ENCODE data around the gene TRRAP.

TRRAP gene

DNA sequence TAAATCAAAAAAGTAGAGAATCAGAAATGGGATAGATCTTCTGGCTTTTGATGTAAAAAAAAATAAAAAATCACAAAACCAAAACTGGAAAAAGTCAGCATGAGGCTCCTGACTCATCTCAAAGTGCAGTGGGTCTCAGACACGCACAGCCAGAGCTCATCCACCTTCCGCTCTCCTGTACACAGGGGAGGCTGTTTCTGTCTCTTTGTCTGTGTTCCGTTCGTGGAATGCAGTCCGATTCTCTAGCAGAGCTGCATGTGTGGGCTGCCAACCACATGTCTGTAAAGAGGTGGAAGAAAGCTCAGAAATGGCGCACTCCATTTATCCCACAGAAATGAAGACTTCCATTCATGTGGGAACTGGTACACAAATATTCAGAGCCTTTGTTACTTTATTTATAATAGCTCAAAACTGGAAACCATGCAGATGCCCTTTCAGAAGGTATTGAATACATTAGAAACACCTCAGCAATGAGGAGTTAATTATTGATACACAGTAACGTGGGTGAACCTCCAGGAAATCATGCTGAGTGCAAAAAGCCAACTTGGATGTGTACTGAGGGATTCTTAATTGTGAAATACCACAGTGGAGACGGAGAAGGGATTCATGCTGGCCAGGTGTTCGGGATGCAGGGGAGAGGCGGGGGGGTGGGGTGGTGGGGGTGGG, 123.3 kb downstream of the TRRAP start:
- Mint-ChIP-seq H3K27me3 (ENCODE audit: low read depth, poor library complexity) (no peaks in the 10 kb centered on the region), H3K36me3 (ENCODE audit: low read depth) (peaks cover 66% of the 10 kb centered on the region), H3K9me3 (no peaks in the 10 kb centered on the region), H3K4me1 (no peaks in the 10 kb centered on the region), H3K27ac (peak overlapping the region; percentile 19), H3K4me3 (no peak overlapping the region)
- no peak for TF ChIP-seq CTCF (IDR thresholded peaks at IDR 0.05)
- no peak for DNase-seq

GRCh38 chr7:99002148-99002826, 124.0 kb downstream of the TRRAP start:
- H3K4me1 Mint-ChIP-seq = no peaks in the 10 kb centered on the region

GRCh38 chr7:99002827-99003212, 124.5 kb downstream of the TRRAP start:
- peaks cover 2% of the 10 kb centered on the region for H3K27me3 Mint-ChIP-seq (ENCODE audit: low read depth, poor library complexity)
- H3K9me3 Mint-ChIP-seq = no peaks in the 10 kb centered on the region
- no peaks in the 10 kb centered on the region for H3K4me1 Mint-ChIP-seq
- no peak for TF ChIP-seq CTCF (IDR thresholded peaks at IDR 0.05)
- H3K27ac Mint-ChIP-seq = no peak overlapping the region
- H3K36me3 Mint-ChIP-seq (ENCODE audit: low read depth) = peaks cover 66% of the 10 kb centered on the region
- no peak overlapping the region for H3K4me3 Mint-ChIP-seq
- DNase-seq = no peak

More at GRCh38 chr7:99002148-99002826, 124.0 kb downstream of the TRRAP start:
- TF ChIP-seq CTCF (IDR thresholded peaks at IDR 0.05) = no peak
- Mint-ChIP-seq H3K27me3 (ENCODE audit: low read depth, poor library complexity) (no peaks in the 10 kb centered on the region), H3K9me3 (no peaks in the 10 kb centered on the region), H3K4me3 (no peak overlapping the region), H3K27ac (no peak overlapping the region), H3K36me3 (ENCODE audit: low read depth) (peaks cover 70% of the 10 kb centered on the region)
- DNase-seq = no peak

- TF ChIP-seq CTCF (IDR thresholded peaks at IDR 0.05) = no peak
- Mint-ChIP-seq H3K36me3 (ENCODE audit: low read depth) (peaks cover 68% of the 10 kb centered on the region), H3K4me1 (no peaks in the 10 kb centered on the region), H3K27me3 (ENCODE audit: low read depth, poor library complexity) (peaks cover 2% of the 10 kb centered on the region), H3K27ac (peak overlapping the region; percentile 45), H3K9me3 (no peaks in the 10 kb centered on the region), H3K4me3 (no peak overlapping the region)
- no peak for DNase-seq
Observed at GRCh38 chr7:99003419-99003818, 125.1 kb downstream of the TRRAP start.

DNA sequence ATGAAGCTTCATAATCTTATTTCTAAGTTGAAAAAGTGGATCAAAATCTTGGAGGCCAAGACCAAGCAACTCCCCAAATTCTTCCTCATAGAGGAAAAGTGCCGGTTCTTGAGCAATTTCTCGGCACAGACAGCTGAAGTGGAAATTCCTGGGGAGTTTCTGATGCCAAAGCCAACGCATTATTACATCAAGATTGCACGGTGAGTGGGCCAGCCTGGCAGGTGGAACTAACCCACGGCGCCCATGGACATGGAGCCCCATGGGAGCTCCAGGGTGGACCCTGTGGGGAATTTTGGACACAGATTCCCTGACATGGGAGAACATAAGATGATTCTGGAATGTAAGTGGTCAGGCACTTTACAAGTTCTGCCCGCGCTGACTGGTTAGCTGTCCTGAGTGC, 125.9 kb downstream of the TRRAP start:
- Mint-ChIP-seq H3K27ac (peak overlapping the region; percentile 59), H3K4me3 (no peak overlapping the region), H3K9me3 (no peaks in the 10 kb centered on the region), H3K27me3 (ENCODE audit: low read depth, poor library complexity) (peaks cover 2% of the 10 kb centered on the region), H3K4me1 (no peaks in the 10 kb centered on the region), H3K36me3 (ENCODE audit: low read depth) (peaks cover 64% of the 10 kb centered on the region)
- no peak for TF ChIP-seq CTCF (IDR thresholded peaks at IDR 0.05)
- DNase-seq = no peak
